Measurements from ENCODE around the gene BRINP1. TPM values are rescaled to one million over a fixed set of nuclear protein-coding genes. Genes with fewer than 3 reads are reported as not detected.

Gene BRINP1
- total and polyA plus RNA-seq, 2 donors (not counting 1 experiment from before 2014, with no cell fraction given): not detected

DNA sequence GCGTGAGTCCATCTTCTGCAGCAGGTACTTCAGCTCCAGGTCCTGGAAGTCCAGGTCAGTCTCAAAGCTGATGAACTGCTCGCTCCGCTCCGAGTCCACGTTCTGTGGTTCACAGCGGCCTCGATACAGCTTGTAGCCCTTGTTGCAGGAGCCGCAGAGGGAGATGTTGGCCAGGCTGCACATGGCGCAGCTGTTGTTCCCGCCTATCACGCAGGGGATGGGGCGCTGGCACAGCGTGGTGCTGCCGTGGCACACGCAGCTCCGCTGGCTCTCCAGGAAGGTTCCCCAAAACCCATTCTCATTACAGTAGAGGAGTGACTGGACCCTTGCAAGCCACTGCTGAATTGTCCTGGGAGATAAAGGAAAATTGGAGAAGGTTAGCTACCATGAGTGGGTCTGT is 201.4 kb downstream of the BRINP1 start:
- ChIA-PET POLR2A (no interaction called here), CTCF (no interaction called here)
- TF ChIP-seq, protein P1, sequence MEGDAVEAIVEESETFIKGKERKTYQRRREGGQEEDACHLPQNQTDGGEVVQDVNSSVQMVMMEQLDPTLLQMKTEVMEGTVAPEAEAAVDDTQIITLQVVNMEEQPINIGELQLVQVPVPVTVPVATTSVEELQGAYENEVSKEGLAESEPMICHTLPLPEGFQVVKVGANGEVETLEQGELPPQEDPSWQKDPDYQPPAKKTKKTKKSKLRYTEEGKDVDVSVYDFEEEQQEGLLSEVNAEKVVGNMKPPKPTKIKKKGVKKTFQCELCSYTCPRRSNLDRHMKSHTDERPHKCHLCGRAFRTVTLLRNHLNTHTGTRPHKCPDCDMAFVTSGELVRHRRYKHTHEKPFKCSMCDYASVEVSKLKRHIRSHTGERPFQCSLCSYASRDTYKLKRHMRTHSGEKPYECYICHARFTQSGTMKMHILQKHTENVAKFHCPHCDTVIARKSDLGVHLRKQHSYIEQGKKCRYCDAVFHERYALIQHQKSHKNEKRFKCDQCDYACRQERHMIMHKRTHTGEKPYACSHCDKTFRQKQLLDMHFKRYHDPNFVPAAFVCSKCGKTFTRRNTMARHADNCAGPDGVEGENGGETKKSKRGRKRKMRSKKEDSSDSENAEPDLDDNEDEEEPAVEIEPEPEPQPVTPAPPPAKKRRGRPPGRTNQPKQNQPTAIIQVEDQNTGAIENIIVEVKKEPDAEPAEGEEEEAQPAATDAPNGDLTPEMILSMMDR (IDR thresholded peaks at IDR 0.05): no peak
- TF ChIP-seq EZH2 (IDR thresholded peaks at IDR 0.05; ENCODE audit: borderline replicate concordance, insufficient read depth, low read depth, low read length, poor library complexity, severe bottlenecking): no peak
- Mint-ChIP-seq H3K27me3 (no peaks in the 10 kb centered on the region), H3K4me1 (no peaks in the 10 kb centered on the region), H3K4me3 (no peak overlapping the region), H3K27ac (no peak overlapping the region), H3K9me3 (ENCODE audit: insufficient read depth) (no peaks in the 10 kb centered on the region)
- no peaks in the 10 kb centered on the region for H3K4me1 ChIP-seq (ENCODE audit: control insufficient read depth in 2 of 2, insufficient read depth in 2 of 2, low read length in 2 of 2)
- H3K9ac ChIP-seq (ENCODE audit: low read length): no peak overlapping the region
- no peaks in the 10 kb centered on the region for H4K20me1 ChIP-seq (ENCODE audit: control insufficient read depth, insufficient read depth, low read length, poor library complexity, severe bottlenecking)
- H3K4me2 ChIP-seq (replicated peaks; ENCODE audit: low read depth, low read length, poor library complexity, severe bottlenecking): no peak overlapping the region
- DNase-seq: no peak
- peaks cover 0 to 16% (median 0%) of the 10 kb centered on the region in 3 donors for H3K9me3 ChIP-seq (ENCODE audit: control extremely low read depth in 1 of 3, control insufficient read depth in 2 of 3, insufficient read depth in 1 of 3, low read length in 2 of 3)
- 97% methylated on average over 16 of the region's 16 CpGs for WGBS (ENCODE audit: insufficient coverage)
- H3K79me2 ChIP-seq (ENCODE audit: control insufficient read depth, insufficient read depth, low read length): no peaks in the 10 kb centered on the region
- no peaks in the 10 kb centered on the region for H3K36me3 ChIP-seq (replicated peaks in 1 of 2; ENCODE audit: control extremely low read depth in 1 of 2, control insufficient read depth in 1 of 2, extremely low read depth in 1 of 2, insufficient read depth in 2 of 2, low read length in 1 of 2)
- no peaks in the 10 kb centered on the region for H3K27me3 ChIP-seq (replicated peaks in 1 of 4; ENCODE audit: control extremely low read depth in 1 of 4, control insufficient read depth in 3 of 4, insufficient read depth in 4 of 4, low read length in 3 of 4)
- no peak overlapping the region for H3K27ac ChIP-seq (ENCODE audit: low read length in 2 of 2)
- intact Hi-C loops (cut with micrococcal nuclease): no loop called here
- no peak overlapping the region for H2AFZ ChIP-seq (ENCODE audit: insufficient read depth, low read depth, low read length, poor library complexity, severe bottlenecking)
- no peak overlapping the region for H3K4me3 ChIP-seq (ENCODE audit: control extremely low read depth in 1 of 5, extremely low read depth in 1 of 5, insufficient read depth in 1 of 5, low read depth in 2 of 5, low read length in 4 of 5)
- no peak for ATAC-seq (ENCODE audit: low read depth)

DNA sequence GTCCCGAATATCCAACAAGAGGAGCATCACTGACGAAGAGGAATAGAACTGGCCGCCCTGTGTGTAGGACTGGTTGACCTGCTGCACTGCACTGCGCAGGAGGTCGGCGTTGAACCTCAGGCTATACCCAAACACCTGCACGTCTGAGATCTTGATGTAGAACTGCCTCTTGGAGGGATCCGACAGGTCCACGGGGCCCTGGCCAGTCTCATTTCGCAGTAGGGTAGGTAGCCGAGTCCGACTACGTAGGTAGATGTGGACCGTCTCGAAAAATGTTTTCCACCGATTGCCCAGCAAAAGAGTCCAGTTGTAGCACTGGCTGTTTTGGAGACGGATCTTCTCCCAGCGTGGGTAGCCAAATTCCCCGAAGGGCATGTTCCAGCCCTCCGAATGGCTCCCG is 202.0 kb downstream of the BRINP1 start:
- H3K27me3 ChIP-seq (replicated peaks in 1 of 4; ENCODE audit: control extremely low read depth in 1 of 4, control insufficient read depth in 3 of 4, insufficient read depth in 4 of 4, low read length in 3 of 4): no peaks in the 10 kb centered on the region
- no peaks in the 10 kb centered on the region for H3K4me1 Mint-ChIP-seq
- H3K9me3 ChIP-seq (ENCODE audit: control extremely low read depth in 1 of 3, control insufficient read depth in 2 of 3, insufficient read depth in 1 of 3, low read length in 2 of 3): peaks cover 0 to 16% (median 0%) of the 10 kb centered on the region in 3 donors
- H3K9ac ChIP-seq (ENCODE audit: low read length): no peak overlapping the region
- ATAC-seq (ENCODE audit: low read depth) (no peak), DNase-seq (no peak)
- H3K4me3 Mint-ChIP-seq: no peak overlapping the region
- H3K27me3 Mint-ChIP-seq: no peaks in the 10 kb centered on the region
- WGBS (ENCODE audit: insufficient coverage): 97% methylated on average over 21 of the region's 21 CpGs
- no peaks in the 10 kb centered on the region for H4K20me1 ChIP-seq (ENCODE audit: control insufficient read depth, insufficient read depth, low read length, poor library complexity, severe bottlenecking)
- no peak overlapping the region for H3K4me3 ChIP-seq (ENCODE audit: control extremely low read depth in 1 of 5, extremely low read depth in 1 of 5, insufficient read depth in 1 of 5, low read depth in 2 of 5, low read length in 4 of 5)
- H3K4me2 ChIP-seq (replicated peaks; ENCODE audit: low read depth, low read length, poor library complexity, severe bottlenecking): no peak overlapping the region
- ChIA-PET CTCF (no interaction called here), POLR2A (no interaction called here)
- intact Hi-C loops (cut with micrococcal nuclease): no loop called here
- no peak overlapping the region for H3K27ac ChIP-seq (ENCODE audit: low read length in 2 of 2)
- H3K79me2 ChIP-seq (ENCODE audit: control insufficient read depth, insufficient read depth, low read length): no peaks in the 10 kb centered on the region
- no peak overlapping the region for H3K27ac Mint-ChIP-seq
- H3K36me3 ChIP-seq (replicated peaks in 1 of 2; ENCODE audit: control extremely low read depth in 1 of 2, control insufficient read depth in 1 of 2, extremely low read depth in 1 of 2, insufficient read depth in 2 of 2, low read length in 1 of 2): no peaks in the 10 kb centered on the region
- no peak overlapping the region for H2AFZ ChIP-seq (ENCODE audit: insufficient read depth, low read depth, low read length, poor library complexity, severe bottlenecking)
- no peaks in the 10 kb centered on the region for H3K9me3 Mint-ChIP-seq (ENCODE audit: insufficient read depth)
- H3K4me1 ChIP-seq (ENCODE audit: control insufficient read depth in 2 of 2, insufficient read depth in 2 of 2, low read length in 2 of 2): no peaks in the 10 kb centered on the region
- TF ChIP-seq, protein P1 (IDR thresholded peaks at IDR 0.05): no peak
- TF ChIP-seq EZH2 (IDR thresholded peaks at IDR 0.05; ENCODE audit: borderline replicate concordance, insufficient read depth, low read depth, low read length, poor library complexity, severe bottlenecking): no peak
